ENCODE measurements around the gene DAZAP1. TPM values are rescaled to one million over a fixed set of nuclear protein-coding genes. Genes with fewer than 3 reads are reported as not detected.
A peak's percentile ranks its signal among the peaks of the same experiment; 100 is the strongest.

The DAZAP1 gene
- total RNA-seq, 1 donor from 2014 or later = 98.7 TPM

GRCh38 chr19:1481224-1481892 is 74.0 kb downstream of the DAZAP1 start:
- Histone ChIP-seq H3K4me1 (peaks cover 11% of the 10 kb centered on the region), H3K9me3 (no peaks in the 10 kb centered on the region), H3K36me3 (no peaks in the 10 kb centered on the region), H3K4me3 (no peak overlapping the region), H3K27ac (no peak overlapping the region), H3K27me3 (no peaks in the 10 kb centered on the region)
- intact Hi-C loops (cut with DNase I) = no loop called here
- DNase-seq (no peak), ATAC-seq (no peak)
- no peak for TF ChIP-seq CTCF (IDR thresholded peaks at IDR 0.05)

GRCh38 chr19:1481893-1482360 is 74.5 kb downstream of the DAZAP1 start:
- H3K36me3 ChIP-seq = no peaks in the 10 kb centered on the region
- no peaks in the 10 kb centered on the region for H3K27me3 ChIP-seq
- DNase-seq (peak; percentile 65), ATAC-seq (no peak)
- peaks cover 11% of the 10 kb centered on the region for H3K4me1 ChIP-seq
- no peak overlapping the region for H3K27ac ChIP-seq
- no peaks in the 10 kb centered on the region for H3K9me3 ChIP-seq
- intact Hi-C loops (cut with DNase I) = no loop called here
- TF ChIP-seq CTCF (IDR thresholded peaks at IDR 0.05) = no peak
- H3K4me3 ChIP-seq = no peak overlapping the region

GRCh38 chr19:1482361-1483130 is 75.2 kb downstream of the DAZAP1 start:
- H3K4me1 ChIP-seq = peaks cover 11% of the 10 kb centered on the region
- H3K27ac ChIP-seq = no peak overlapping the region
- H3K9me3 ChIP-seq = no peaks in the 10 kb centered on the region
- H3K4me3 ChIP-seq = no peak overlapping the region
- no peak for TF ChIP-seq CTCF (IDR thresholded peaks at IDR 0.05)
- DNase-seq (no peak), ATAC-seq (no peak)
- H3K36me3 ChIP-seq = no peaks in the 10 kb centered on the region
- H3K27me3 ChIP-seq = no peaks in the 10 kb centered on the region
- intact Hi-C loops (cut with DNase I) = no loop called here

- Histone ChIP-seq H3K27ac (no peak overlapping the region), H3K36me3 (no peaks in the 10 kb centered on the region), H3K4me3 (no peak overlapping the region), H3K4me1 (peaks cover 4% of the 10 kb centered on the region), H3K27me3 (no peaks in the 10 kb centered on the region), H3K9me3 (no peaks in the 10 kb centered on the region)
- DNase-seq (no peak), ATAC-seq (no peak)
- TF ChIP-seq CTCF (IDR thresholded peaks at IDR 0.05) = no peak
- intact Hi-C loops (cut with DNase I) = no loop called here
Measured at GRCh38 chr19:1483131-1483978, 76.0 kb downstream of the DAZAP1 start.

- H3K27me3 ChIP-seq = no peaks in the 10 kb centered on the region
- intact Hi-C loops (cut with DNase I) = no loop called here
Measured at GRCh38 chr19:1483979-1484428, 76.6 kb downstream of the DAZAP1 start.

More at GRCh38 chr19:1483979-1484428, 76.6 kb downstream of the DAZAP1 start:
- no peak overlapping the region for H3K4me3 ChIP-seq
- DNase-seq (no peak), ATAC-seq (no peak)
- no peak overlapping the region for H3K27ac ChIP-seq
- H3K9me3 ChIP-seq = no peaks in the 10 kb centered on the region
- H3K36me3 ChIP-seq = no peaks in the 10 kb centered on the region
- TF ChIP-seq CTCF (IDR thresholded peaks at IDR 0.05) = no peak
- peaks cover 3% of the 10 kb centered on the region for H3K4me1 ChIP-seq

Other genes starting within 250 kb of the DAZAP1 start
- 125 TPM for gene SBNO2, start 233.3 kb upstream of the DAZAP1 start, total RNA-seq
- 51.8 TPM for gene STK11, start 201.8 kb upstream of the DAZAP1 start, total RNA-seq
- gene CBARP, start 169.6 kb upstream of the DAZAP1 start, total RNA-seq = 1.0 TPM
- 126 TPM for gene ATP5F1D, start 165.8 kb upstream of the DAZAP1 start, total RNA-seq
- gene MIDN, start 159.0 kb upstream of the DAZAP1 start, total RNA-seq = 135 TPM
- gene CIRBP, start 138.3 kb upstream of the DAZAP1 start, total RNA-seq = 322 TPM
- 41.4 TPM for gene FAM174C, start 132.1 kb upstream of the DAZAP1 start, total RNA-seq
- gene EFNA2, start 121.7 kb upstream of the DAZAP1 start, total RNA-seq = not detected
- 78.2 TPM for gene NDUFS7, start 23.7 kb upstream of the DAZAP1 start, total RNA-seq
- 7.1 TPM for gene GAMT, start 6.0 kb upstream of the DAZAP1 start, total RNA-seq
- 841 TPM for gene RPS15, start 30.8 kb downstream of the DAZAP1 start, total RNA-seq
- 0.20 TPM for gene APC2, start 42.5 kb downstream of the DAZAP1 start, total RNA-seq
- gene C19orf25, start 71.6 kb downstream of the DAZAP1 start, total RNA-seq = 26.3 TPM
- 4.3 TPM for gene PCSK4, start 82.8 kb downstream of the DAZAP1 start, total RNA-seq
- gene REEP6, start 83.6 kb downstream of the DAZAP1 start, total RNA-seq = 1.2 TPM
- 4.8 TPM for gene ADAMTSL5, start 105.4 kb downstream of the DAZAP1 start, total RNA-seq
- gene PLK5, start 116.5 kb downstream of the DAZAP1 start, total RNA-seq = not detected
- 25.3 TPM for gene MEX3D, start 160.7 kb downstream of the DAZAP1 start, total RNA-seq
- gene MBD3, start 185.3 kb downstream of the DAZAP1 start, total RNA-seq = 78.7 TPM
- gene UQCR11, start 197.9 kb downstream of the DAZAP1 start, total RNA-seq = 167 TPM
- gene TCF3, start 245.0 kb downstream of the DAZAP1 start, total RNA-seq = 43.2 TPM

Measured in upper lobe of right lung (tissue), 1 donor.